Measurements from ENCODE around the gene AADACL2.
A peak's percentile ranks its signal among the peaks of the same experiment; 100 is the strongest.

Gene AADACL2

DNA sequence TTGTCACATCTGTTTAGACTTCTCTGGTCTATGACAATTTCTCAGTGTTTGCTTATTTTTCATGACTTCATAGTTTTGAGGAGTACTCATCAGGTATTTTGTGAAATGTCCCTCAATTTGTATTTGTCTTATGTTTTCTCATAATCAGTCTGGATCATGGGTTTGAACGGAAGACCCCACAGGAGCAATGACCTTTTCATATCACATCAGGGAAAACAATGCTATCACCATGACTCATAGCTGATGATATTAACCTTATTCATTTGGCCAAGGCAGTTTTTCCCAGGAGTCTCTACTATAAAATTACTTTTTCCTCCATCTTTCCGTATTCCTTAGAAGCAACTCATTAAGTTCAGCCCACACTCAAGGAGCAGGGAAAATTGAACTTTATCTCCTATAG lies 32.7 kb downstream of the AADACL2 start:
- Histone ChIP-seq H3K79me1 (ENCODE audit: low read depth, low read length) (no peaks in the 10 kb centered on the region), H3K4me2 (ENCODE audit: insufficient read depth, low read length, poor library complexity, severe bottlenecking) (no peak overlapping the region), H3K27me3 (ENCODE audit: control insufficient read depth in 3 of 3, insufficient read depth in 3 of 3, low read depth in 1 of 3, low read length in 3 of 3) (no peaks in the 10 kb centered on the region), H3K4me1 (ENCODE audit: control insufficient read depth in 2 of 2, insufficient read depth in 1 of 2, low read depth in 1 of 2, low read length in 2 of 2) (peaks cover 0 to 4% of the 10 kb centered on the region in 2 donors), H4K8ac (ENCODE audit: low read depth, low read length) (no peak overlapping the region), H2AK5ac (ENCODE audit: low read depth, low read length) (no peak overlapping the region), H3K9me3 (replicated peaks in 1 of 2; ENCODE audit: control insufficient read depth in 2 of 2, insufficient read depth in 1 of 2, low read depth in 1 of 2, low read length in 2 of 2) (no peaks in the 10 kb centered on the region), H3K23ac (ENCODE audit: low read depth, low read length, poor library complexity) (no peak overlapping the region), H2BK12ac (ENCODE audit: low read length) (no peak overlapping the region), H3K18ac (ENCODE audit: low read length) (no peak overlapping the region), H2BK5ac (ENCODE audit: low read length) (no peak overlapping the region), H3K36me3 (replicated peaks in 1 of 2; ENCODE audit: control insufficient read depth in 2 of 2, insufficient read depth in 2 of 2, low read length in 2 of 2) (no peaks in the 10 kb centered on the region), H3K9ac (ENCODE audit: low read depth, low read length, poor library complexity) (no peak overlapping the region), H3K14ac (ENCODE audit: low read length) (no peak overlapping the region), H4K91ac (ENCODE audit: low read depth, low read length, poor library complexity) (no peak overlapping the region), H3K27ac (replicated peaks; ENCODE audit: low read length) (no peak overlapping the region), H3K4ac (ENCODE audit: low read length) (no peak overlapping the region), H3K4me3 (ENCODE audit: low read length in 2 of 2) (no peak overlapping the region), H2BK120ac (ENCODE audit: low read depth, low read length) (no peak overlapping the region), H2BK15ac (ENCODE audit: low read length) (no peak overlapping the region), H2AFZ (ENCODE audit: low read length) (no peak overlapping the region)
- no peak for DNase-seq (ENCODE audit: low spot score)
- no CpG with 5 or more reads among the region's 2 CpGs for WGBS, 2 donors (ENCODE audit: extremely low coverage in 2 of 2, insufficient read length in 2 of 2, insufficient replicate concordance in 1 of 2)

DNA sequence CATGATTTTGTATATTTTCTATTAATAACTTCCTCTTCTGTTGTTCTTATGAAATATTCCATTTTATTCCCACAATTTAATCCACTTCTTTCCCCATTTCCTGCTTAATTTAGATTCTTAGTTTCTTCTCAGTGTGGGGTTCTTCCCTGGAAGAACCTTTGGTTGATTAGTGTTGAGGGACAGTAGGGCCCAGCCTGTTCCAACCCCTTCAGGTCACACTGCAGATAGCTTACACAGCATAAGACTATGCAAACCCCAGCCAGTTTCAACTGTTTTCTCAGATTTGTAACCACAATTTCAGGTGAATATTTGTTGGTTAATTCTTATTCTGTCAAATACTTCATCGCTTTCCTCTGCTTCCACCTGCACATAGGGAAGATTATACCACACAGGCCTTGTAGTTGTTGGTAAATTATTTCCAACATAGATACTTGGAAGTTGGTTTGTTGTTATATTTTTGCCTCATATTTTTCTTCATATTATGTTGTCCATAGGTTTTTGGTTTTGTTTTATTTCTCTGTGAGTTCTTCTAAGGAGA lies 34.7 kb downstream of the AADACL2 start:
- Histone ChIP-seq H3K4me1 (ENCODE audit: control insufficient read depth in 2 of 2, insufficient read depth in 1 of 2, low read depth in 1 of 2, low read length in 2 of 2) (peaks cover 0 to 4% of the 10 kb centered on the region in 2 donors), H2BK5ac (ENCODE audit: low read length) (no peak overlapping the region), H3K4me3 (ENCODE audit: low read length in 2 of 2) (no peak overlapping the region), H4K8ac (ENCODE audit: low read depth, low read length) (no peak overlapping the region), H3K9me3 (replicated peaks in 1 of 2; ENCODE audit: control insufficient read depth in 2 of 2, insufficient read depth in 1 of 2, low read depth in 1 of 2, low read length in 2 of 2) (no peaks in the 10 kb centered on the region), H2AK5ac (ENCODE audit: low read depth, low read length) (no peak overlapping the region), H3K18ac (ENCODE audit: low read length) (no peak overlapping the region), H3K27me3 (ENCODE audit: control insufficient read depth in 3 of 3, insufficient read depth in 3 of 3, low read depth in 1 of 3, low read length in 3 of 3) (no peaks in the 10 kb centered on the region), H3K14ac (ENCODE audit: low read length) (no peak overlapping the region), H3K79me1 (ENCODE audit: low read depth, low read length) (no peaks in the 10 kb centered on the region), H3K4ac (ENCODE audit: low read length) (no peak overlapping the region), H3K27ac (replicated peaks; ENCODE audit: low read length) (no peak overlapping the region), H2BK15ac (ENCODE audit: low read length) (no peak overlapping the region), H3K9ac (ENCODE audit: low read depth, low read length, poor library complexity) (no peak overlapping the region), H3K4me2 (ENCODE audit: insufficient read depth, low read length, poor library complexity, severe bottlenecking) (no peak overlapping the region), H2BK12ac (ENCODE audit: low read length) (no peak overlapping the region), H3K23ac (ENCODE audit: low read depth, low read length, poor library complexity) (no peak overlapping the region), H2AFZ (ENCODE audit: low read length) (no peak overlapping the region), H4K91ac (ENCODE audit: low read depth, low read length, poor library complexity) (no peak overlapping the region), H3K36me3 (replicated peaks in 1 of 2; ENCODE audit: control insufficient read depth in 2 of 2, insufficient read depth in 2 of 2, low read length in 2 of 2) (no peaks in the 10 kb centered on the region), H2BK120ac (ENCODE audit: low read depth, low read length) (no peak overlapping the region)
- DNase-seq (ENCODE audit: low spot score): no peak
- WGBS, 2 donors (ENCODE audit: extremely low coverage in 2 of 2, insufficient read length in 2 of 2, insufficient replicate concordance in 1 of 2): no CpG with 5 or more reads among the region's 1 CpG

DNA sequence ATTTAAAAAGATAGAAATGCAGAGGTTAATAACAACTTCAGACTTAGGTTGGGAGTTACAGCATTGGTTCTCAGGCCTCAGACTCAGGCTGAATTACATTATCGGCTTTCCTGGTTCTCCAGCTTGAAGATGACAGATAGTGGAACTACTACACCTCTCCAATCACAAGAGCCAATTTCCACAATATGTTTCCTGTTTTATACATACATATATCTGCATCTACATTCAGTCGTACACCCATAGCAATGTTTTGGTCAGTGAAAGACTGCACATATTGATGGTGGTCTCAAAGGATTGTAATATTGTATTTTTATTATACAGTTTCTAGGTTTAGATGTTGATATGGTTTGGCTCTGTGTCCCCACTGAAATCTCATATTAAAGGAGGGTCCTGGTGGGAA lies 35.4 kb downstream of the AADACL2 start:
- H3K4me2 ChIP-seq (ENCODE audit: insufficient read depth, low read length, poor library complexity, severe bottlenecking): no peak overlapping the region
- no peaks in the 10 kb centered on the region for H3K79me1 ChIP-seq (ENCODE audit: low read depth, low read length)
- no peaks in the 10 kb centered on the region for H3K36me3 ChIP-seq (replicated peaks in 1 of 2; ENCODE audit: control insufficient read depth in 2 of 2, insufficient read depth in 2 of 2, low read length in 2 of 2)
- no peak overlapping the region for H2AK5ac ChIP-seq (ENCODE audit: low read depth, low read length)
- no peaks in the 10 kb centered on the region for H3K9me3 ChIP-seq (replicated peaks in 1 of 2; ENCODE audit: control insufficient read depth in 2 of 2, insufficient read depth in 1 of 2, low read depth in 1 of 2, low read length in 2 of 2)
- no peak overlapping the region for H3K18ac ChIP-seq (ENCODE audit: low read length)
- H3K4me3 ChIP-seq (ENCODE audit: low read length in 2 of 2): no peak overlapping the region
- no peak overlapping the region for H3K14ac ChIP-seq (ENCODE audit: low read length)
- no peak overlapping the region for H2BK120ac ChIP-seq (ENCODE audit: low read depth, low read length)
- H2AFZ ChIP-seq (ENCODE audit: low read length): no peak overlapping the region
- H2BK5ac ChIP-seq (ENCODE audit: low read length): no peak overlapping the region
- H3K4ac ChIP-seq (ENCODE audit: low read length): no peak overlapping the region
- H2BK12ac ChIP-seq (ENCODE audit: low read length): no peak overlapping the region
- H4K91ac ChIP-seq (ENCODE audit: low read depth, low read length, poor library complexity): no peak overlapping the region
- peaks cover 0 to 4% of the 10 kb centered on the region in 2 donors for H3K4me1 ChIP-seq (ENCODE audit: control insufficient read depth in 2 of 2, insufficient read depth in 1 of 2, low read depth in 1 of 2, low read length in 2 of 2)
- H3K9ac ChIP-seq (ENCODE audit: low read depth, low read length, poor library complexity): no peak overlapping the region
- no peaks in the 10 kb centered on the region for H3K27me3 ChIP-seq (ENCODE audit: control insufficient read depth in 3 of 3, insufficient read depth in 3 of 3, low read depth in 1 of 3, low read length in 3 of 3)
- H3K23ac ChIP-seq (ENCODE audit: low read depth, low read length, poor library complexity): no peak overlapping the region
- H4K8ac ChIP-seq (ENCODE audit: low read depth, low read length): no peak overlapping the region
- no peak for DNase-seq (ENCODE audit: low spot score)
- no CpG with 5 or more reads among the region's 2 CpGs for WGBS, 2 donors (ENCODE audit: extremely low coverage in 2 of 2, insufficient read length in 2 of 2, insufficient replicate concordance in 1 of 2)
- no peak overlapping the region for H2BK15ac ChIP-seq (ENCODE audit: low read length)
- no peak overlapping the region for H3K27ac ChIP-seq (replicated peaks; ENCODE audit: low read length)

DNA sequence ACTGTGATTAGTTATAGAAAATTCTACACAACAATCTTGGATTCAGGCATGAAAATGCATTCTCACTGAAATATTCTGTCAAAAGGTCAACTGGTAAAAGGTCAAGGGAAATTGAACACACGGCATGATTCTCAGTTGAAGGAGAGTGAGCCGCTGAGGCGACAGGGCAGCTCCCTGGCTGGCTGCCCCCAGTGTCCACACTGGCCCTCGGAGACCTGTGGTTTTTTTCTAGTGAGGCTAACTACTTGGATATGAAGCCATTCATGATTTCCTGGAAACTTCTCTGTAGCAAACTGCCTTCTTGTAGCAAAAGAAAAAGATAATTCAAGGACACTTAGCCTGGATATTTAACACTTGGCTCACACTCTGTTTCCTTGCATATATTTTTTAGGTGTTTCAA lies 37.2 kb downstream of the AADACL2 start:
- peak overlapping the region; percentile 65 for H2AFZ ChIP-seq (ENCODE audit: low read length)
- no peak overlapping the region for H3K27ac ChIP-seq (replicated peaks; ENCODE audit: low read length)
- H3K4me3 ChIP-seq (ENCODE audit: low read length in 2 of 2): no peak overlapping the region
- no peak overlapping the region for H2AK5ac ChIP-seq (ENCODE audit: low read depth, low read length)
- H4K8ac ChIP-seq (ENCODE audit: low read depth, low read length): no peak overlapping the region
- H4K91ac ChIP-seq (ENCODE audit: low read depth, low read length, poor library complexity): no peak overlapping the region
- no peak overlapping the region for H2BK5ac ChIP-seq (ENCODE audit: low read length)
- no peak overlapping the region for H2BK12ac ChIP-seq (ENCODE audit: low read length)
- no peak overlapping the region for H3K23ac ChIP-seq (ENCODE audit: low read depth, low read length, poor library complexity)
- H3K18ac ChIP-seq (ENCODE audit: low read length): no peak overlapping the region
- no CpG with 5 or more reads among the region's 4 CpGs for WGBS, 2 donors (ENCODE audit: extremely low coverage in 2 of 2, insufficient read length in 2 of 2, insufficient replicate concordance in 1 of 2)
- H3K4ac ChIP-seq (ENCODE audit: low read length): no peak overlapping the region
- H2BK120ac ChIP-seq (ENCODE audit: low read depth, low read length): no peak overlapping the region
- H3K9me3 ChIP-seq (replicated peaks in 1 of 2; ENCODE audit: control insufficient read depth in 2 of 2, insufficient read depth in 1 of 2, low read depth in 1 of 2, low read length in 2 of 2): no peaks in the 10 kb centered on the region
- no peak for DNase-seq (ENCODE audit: low spot score)
- peaks cover 0 to 4% of the 10 kb centered on the region in 2 donors for H3K4me1 ChIP-seq (ENCODE audit: control insufficient read depth in 2 of 2, insufficient read depth in 1 of 2, low read depth in 1 of 2, low read length in 2 of 2)
- H3K14ac ChIP-seq (ENCODE audit: low read length): no peak overlapping the region
- no peak overlapping the region for H3K9ac ChIP-seq (ENCODE audit: low read depth, low read length, poor library complexity)
- H3K36me3 ChIP-seq (replicated peaks in 1 of 2; ENCODE audit: control insufficient read depth in 2 of 2, insufficient read depth in 2 of 2, low read length in 2 of 2): no peaks in the 10 kb centered on the region
- H2BK15ac ChIP-seq (ENCODE audit: low read length): no peak overlapping the region
- H3K27me3 ChIP-seq (ENCODE audit: control insufficient read depth in 3 of 3, insufficient read depth in 3 of 3, low read depth in 1 of 3, low read length in 3 of 3): no peaks in the 10 kb centered on the region
- no peak overlapping the region for H3K4me2 ChIP-seq (ENCODE audit: insufficient read depth, low read length, poor library complexity, severe bottlenecking)
- H3K79me1 ChIP-seq (ENCODE audit: low read depth, low read length): no peaks in the 10 kb centered on the region
